Endodermal cell (in vitro differentiated cells): ENCODE measurements around the gene SCAPER. TPM values are rescaled to one million over a fixed set of nuclear protein-coding genes. Genes with fewer than 3 reads are reported as not detected.
A peak's percentile ranks its signal among the peaks of the same experiment; 100 is the strongest.

Experiments
- DNase-seq: peaks from one replicate; pipeline ENCODE4 v3.0.0-alpha.2; 2017
- H3K27ac ChIP-seq: 2 replicates; pipeline ENCODE4 v1.5.1; 2013; ENCODE audit warnings: mild to moderate bottlenecking, low read depth, low read length, moderate library complexity
- H3K27me3 ChIP-seq: 2 replicates; pipeline ENCODE4 v1.6.1; 2013; ENCODE audit warnings: mild to moderate bottlenecking, low read length, moderate library complexity; ENCODE audit not compliant: insufficient read depth, control insufficient read depth, poor library complexity, severe bottlenecking
- H3K36me3 ChIP-seq: 2 replicates; pipeline ENCODE4 v1.7.0; 2013; ENCODE audit warnings: mild to moderate bottlenecking, low read length, moderate library complexity; ENCODE audit not compliant: control insufficient read depth, insufficient read depth
- H3K4me1 ChIP-seq: one replicate; pipeline ENCODE4 v1.7.0; 2013; ENCODE audit warnings: low read length; ENCODE audit not compliant: control insufficient read depth, insufficient read depth
- H3K4me3 ChIP-seq: 2 replicates; pipeline ENCODE4 v1.5.1; 2013; ENCODE audit warnings: mild to moderate bottlenecking, low read length, moderate library complexity
- H3K9ac ChIP-seq: 2 replicates; pipeline ENCODE4 v1.6.1; 2013; ENCODE audit warnings: mild to moderate bottlenecking, low read length, moderate library complexity; ENCODE audit not compliant: poor library complexity, severe bottlenecking; ENCODE audit errors: extremely low read depth
- H3K9me3 ChIP-seq: 2 replicates; pipeline ENCODE4 v1.6.1; 2013; ENCODE audit warnings: mild to moderate bottlenecking, low read length, moderate library complexity; ENCODE audit not compliant: control insufficient read depth
- H3K27ac Mint-ChIP-seq: 2 replicates; pipeline ENCODE4 v1.8.0; 2020; ENCODE audit warnings: mixed read lengths
- H3K27me3 Mint-ChIP-seq: 2 replicates; pipeline ENCODE4 v1.8.0; 2021; ENCODE audit warnings: mild to moderate bottlenecking, mixed read lengths; ENCODE audit not compliant: insufficient read depth
- H3K36me3 Mint-ChIP-seq: 2 replicates; pipeline ENCODE4 v1.8.0; 2020; ENCODE audit warnings: low read depth, mixed read lengths
- H3K4me1 Mint-ChIP-seq: 2 replicates; pipeline ENCODE4 v1.8.0; 2020; ENCODE audit warnings: mixed read lengths
- H3K4me3 Mint-ChIP-seq: 2 replicates; pipeline ENCODE4 v1.8.0; 2020; ENCODE audit warnings: mild to moderate bottlenecking, moderate library complexity, mixed read lengths
- H3K9me3 Mint-ChIP-seq: 2 replicates; pipeline ENCODE4 v1.8.0; 2020; ENCODE audit warnings: mild to moderate bottlenecking, mixed read lengths
- CTCF ChIP-seq: fragments of 200-600 bp; sonication (generic); conservative IDR thresholded peaks from 2 replicates; pipeline ENCODE4 v1.5.0; 2021; ENCODE audit warnings: antibody characterized with exemption, mild to moderate bottlenecking
- WGBS, 2 experiments: methylation state at CpG; one replicate each; pipeline versions ENCODE4 v1.1.5 to v1.1.7; 2013; ENCODE audit warnings: missing lambda C conversion rate in 2 of 2, mixed read lengths in 1 of 2; ENCODE audit not compliant: insufficient coverage in 1 of 2, insufficient read length in 1 of 2; 5-methylcytosine and 5-hydroxymethylcytosine counted together
- total RNA-seq, 2 donors: library from RNA; stranded (reverse); fragmentation: NEBNext Ultra II Directional in 1 of 2; extraction: Animal tissue kit (Norgen Biotek cat#: 25700) in 1 of 2; gene quantifications; 2 replicates in 1 of 2; 3 replicates in 1 of 2; pipeline ENCODE4 v1.2.1, GENCODE V29; 2021

SCAPER gene
- total RNA-seq, 2 donors from 2014 or later = 8.9 to 12.2 TPM

- Mint-ChIP-seq H3K4me3 (no peak overlapping the region), H3K36me3 (no peaks in the 10 kb centered on the region), H3K4me1 (no peaks in the 10 kb centered on the region), H3K27me3 (no peaks in the 10 kb centered on the region), H3K9me3 (no peaks in the 10 kb centered on the region), H3K27ac (no peak overlapping the region)
- no peak for TF ChIP-seq CTCF
- no peak overlapping the region for H3K4me3 ChIP-seq
- H3K27ac ChIP-seq = no peak overlapping the region
- WGBS, 2 experiments = 100% methylated on average over 1 of the region's 1 CpG; no CpG with 5 or more reads in 1 of the 2 experiments
- H3K36me3 ChIP-seq = no peaks in the 10 kb centered on the region
- H3K9me3 ChIP-seq = no peaks in the 10 kb centered on the region
- no peak overlapping the region for H3K9ac ChIP-seq
- H3K27me3 ChIP-seq = no peaks in the 10 kb centered on the region
- H3K4me1 ChIP-seq = no peaks in the 10 kb centered on the region
- no peak for DNase-seq
Observed at GRCh38 chr15:76678766-76679165, 226.4 kb downstream of the SCAPER start.

- Mint-ChIP-seq H3K36me3 (no peaks in the 10 kb centered on the region), H3K27ac (no peak overlapping the region), H3K27me3 (no peaks in the 10 kb centered on the region), H3K4me3 (no peak overlapping the region), H3K4me1 (no peaks in the 10 kb centered on the region), H3K9me3 (no peaks in the 10 kb centered on the region)
- Histone ChIP-seq H3K4me3 (no peak overlapping the region), H3K27ac (no peak overlapping the region), H3K4me1 (no peaks in the 10 kb centered on the region), H3K27me3 (no peaks in the 10 kb centered on the region), H3K9me3 (no peaks in the 10 kb centered on the region), H3K9ac (no peak overlapping the region), H3K36me3 (no peaks in the 10 kb centered on the region)
- no peak for DNase-seq
- WGBS, 2 experiments = 100% methylated on average over 1 to 2 of the region's 2 CpGs
- TF ChIP-seq CTCF = no peak
Observed at GRCh38 chr15:76674883-76675282, 230.3 kb downstream of the SCAPER start.

GRCh38 chr15:76669521-76670207 is 235.5 kb downstream of the SCAPER start:
- Histone ChIP-seq H3K9me3 (no peaks in the 10 kb centered on the region), H3K4me3 (peak overlapping the region; percentile 7), H3K9ac (peak overlapping the region; percentile 18), H3K27me3 (no peaks in the 10 kb centered on the region), H3K4me1 (no peaks in the 10 kb centered on the region), H3K27ac (no peak overlapping the region), H3K36me3 (no peaks in the 10 kb centered on the region)
- no peak overlapping the region for H3K4me3 Mint-ChIP-seq
- H3K27ac Mint-ChIP-seq = peak overlapping the region; percentile 85
- H3K4me1 Mint-ChIP-seq = peaks cover 4% of the 10 kb centered on the region
- DNase-seq = no peak
- H3K9me3 Mint-ChIP-seq = no peaks in the 10 kb centered on the region
- TF ChIP-seq CTCF = no peak
- H3K36me3 Mint-ChIP-seq = no peaks in the 10 kb centered on the region
- no peaks in the 10 kb centered on the region for H3K27me3 Mint-ChIP-seq
- 90 to 100% methylated on average over 1 to 3 of the region's 4 CpGs for WGBS, 2 experiments
